Prostate gland (tissue), 2 donors: ENCODE data around the gene ZMAT2. TPM values are rescaled to one million over a fixed set of nuclear protein-coding genes. Genes with fewer than 3 reads are reported as not detected.
"Not testable (repeated sequence)": the region's sequence is repeated elsewhere in the genome, so short reads cannot be mapped to it uniquely, and the experiment has no call there.

Source experiments
- DNase-seq: peaks from one replicate; pipeline ENCODE4 v3.0.0-alpha.2; 2019; ENCODE audit warnings: low spot score
- H3K27ac ChIP-seq, 2 donors: fragments of 200-600 bp; sonication (generic); 2 replicates each; pipeline ENCODE4 v1.5.1; 2017 to 2019
- H3K27me3 ChIP-seq: fragments of 200-600 bp; sonication (generic); replicated peaks from 2 replicates; pipeline ENCODE4 v1.5.1; 2019; ENCODE audit not compliant: insufficient read depth
- H3K36me3 ChIP-seq, 2 donors: fragments of 200-600 bp; sonication (generic); 1 replicate in 1 of 2; 2 replicates in 1 of 2; pipeline versions ENCODE4 v1.5.1 to v1.8.1; 2017 to 2019
- H3K4me1 ChIP-seq: fragments of 200-600 bp; sonication (generic); replicated peaks from 2 replicates; pipeline ENCODE4 v1.5.1; 2019
- H3K4me3 ChIP-seq, 2 donors: fragments of 200-600 bp; sonication (generic); 2 replicates each; pipeline ENCODE4 v1.5.1; 2017 to 2019
- H3K9me3 ChIP-seq: fragments of 200-600 bp; sonication (generic); 2 replicates; pipeline ENCODE4 v1.5.1; 2017
- CTCF ChIP-seq, 4 experiments: fragments of 200-600 bp in 2 of 4; fragments of 450-650 bp in 2 of 4; sonication (generic) in 2 of 4; IDR thresholded peaks; 1 replicate in 3 of 4; 2 replicates in 1 of 4; pipeline ENCODE4 v1.5.1; 2016 to 2019; ENCODE audit warnings: antibody characterized with exemption in 4 of 4, mild to moderate bottlenecking in 2 of 4, moderate library complexity in 2 of 4
- POLR2A ChIP-seq: fragments of 450-650 bp; IDR thresholded peaks from one replicate; pipeline ENCODE4 v1.6.1; 2016; ENCODE audit warnings: antibody characterized with exemption, mild to moderate bottlenecking
- POLR2AphosphoS5 ChIP-seq: sonication (generic); formaldehyde crosslinking; IDR thresholded peaks from one replicate; pipeline ENCODE4 v1.6.1; 2017; ENCODE audit warnings: antibody characterized with exemption
- WGBS: methylation state at CpG from one replicate; pipeline ENCODE4 v1.1.5; 2018; 5-methylcytosine and 5-hydroxymethylcytosine counted together
- intact Hi-C: fragments of 100-400 bp; cut with DNase I; formaldehyde crosslinking; loops from one replicate; pipeline ENCODE4 v1.14.2; 2022
- total RNA-seq, 2 donors: library from RNA; depleted of rRNA; stranded (reverse); fragments of >200 nt; gene quantifications; one replicate each; pipeline ENCODE4 v1.1.0, GENCODE V29; 2016

ZMAT2 gene
- total RNA-seq, result 10 to 100 TPM; 26.0 to 36.8 TPM

GRCh38 chr5:140700177-140701144 is at the start of gene ZMAT2:
Gene ZMAT2 (plus strand): TSS chr5:140700447. CDS start chr5:140700461, 14 bp downstream.
- H3K27ac ChIP-seq, result peak within 1 kb of the TSS; percentile 36 to 65
- H3K36me3 ChIP-seq, result peaks cover 19 to 38% of the 10 kb centered on the region in 2 donors
- H3K4me3 ChIP-seq, result peak within 1 kb of the TSS; percentile 62 to 65
- under 1% methylated on average over 44 of the region's 44 CpGs for WGBS
- H3K27me3 ChIP-seq, result no peaks in the 10 kb centered on the region
- intact Hi-C loops, result no loop called here
- DNase-seq, result peak; percentile 96
- peaks cover 6% of the 10 kb centered on the region for H3K4me1 ChIP-seq
- no peaks in the 10 kb centered on the region for H3K9me3 ChIP-seq
- TF ChIP-seq CTCF (IDR thresholded peaks at IDR 0.05) (no peak), POLR2A (peak; percentile 55), POLR2AphosphoS5 (peak; percentile 100)

- intact Hi-C loops, result no loop called here
- no peak for TF ChIP-seq POLR2A
- no peak for TF ChIP-seq CTCF (IDR thresholded peaks at IDR 0.05)
- no peak for TF ChIP-seq POLR2AphosphoS5
- Histone ChIP-seq H3K4me1 (no peaks in the 10 kb centered on the region), H3K27me3 (no peaks in the 10 kb centered on the region), H3K4me3 (no peak overlapping the region), H3K9me3 (no peaks in the 10 kb centered on the region), H3K27ac (no peak overlapping the region), H3K36me3 (peaks cover 24 to 35% of the 10 kb centered on the region in 2 donors)
- no peak for DNase-seq
- WGBS, result 98% methylated on average over 17 of the region's 17 CpGs
Observed at GRCh38 chr5:140658870-140659269, 41.4 kb upstream of the ZMAT2 start.

GRCh38 chr5:140660371-140660770 is 39.9 kb upstream of the ZMAT2 start:
- 88% methylated on average over 6 of the region's 6 CpGs for WGBS
- H3K27me3 ChIP-seq, H3K4me3 ChIP-seq, H3K9me3 ChIP-seq, DNase-seq, intact Hi-C loops, H3K4me1 ChIP-seq, H3K27ac ChIP-seq: not testable (repeated sequence)
- peaks cover 22 to 30% of the 10 kb centered on the region in 2 donors for H3K36me3 ChIP-seq

- intact Hi-C loops, result no loop called here
- H3K4me3 ChIP-seq, result peak overlapping the region; percentile 72 to 74
- peaks cover 3% of the 10 kb centered on the region for H3K4me1 ChIP-seq
- H3K27me3 ChIP-seq, result no peaks in the 10 kb centered on the region
- peak; percentile 28 for DNase-seq
- 11% methylated on average over 18 of the region's 18 CpGs for WGBS
- H3K27ac ChIP-seq, result peak overlapping the region; percentile 91 to 92
- TF ChIP-seq POLR2A (no peak), POLR2AphosphoS5 (no peak), CTCF (IDR thresholded peaks at IDR 0.05) (no peak)
- no peaks in the 10 kb centered on the region for H3K9me3 ChIP-seq
- peaks cover 9 to 16% of the 10 kb centered on the region in 2 donors for H3K36me3 ChIP-seq
Observed at GRCh38 chr5:140664030-140664358, 36.3 kb upstream of the ZMAT2 start.

GRCh38 chr5:140664359-140665119 is 35.7 kb upstream of the ZMAT2 start, which contains the start of gene WDR55:
Gene WDR55 (plus strand): TSS chr5:140664904. CDS start chr5:140664913, 9 bp downstream.
- peak in 2 of 4 experiments; percentile 5 to 23 for TF ChIP-seq CTCF (IDR thresholded peaks at IDR 0.05)
- TF ChIP-seq POLR2A, result peak; percentile 84
- peak; percentile 97 for TF ChIP-seq POLR2AphosphoS5
- Histone ChIP-seq H3K4me3 (peak within 1 kb of the TSS; percentile 72 to 74), H3K9me3 (no peaks in the 10 kb centered on the region), H3K27ac (peak within 1 kb of the TSS; percentile 91 to 92), H3K27me3 (no peaks in the 10 kb centered on the region), H3K36me3 (peaks cover 4 to 16% of the 10 kb centered on the region in 2 donors), H3K4me1 (peaks cover 3% of the 10 kb centered on the region)
- DNase-seq, result peak; percentile 96
- under 1% methylated on average over 36 of the region's 54 CpGs for WGBS
- intact Hi-C loops, result no loop called here

GRCh38 chr5:140671035-140671434 is 29.2 kb upstream of the ZMAT2 start:
- H3K4me3 ChIP-seq, DNase-seq, H3K4me1 ChIP-seq, intact Hi-C loops, H3K9me3 ChIP-seq, H3K27ac ChIP-seq, H3K27me3 ChIP-seq: not testable (repeated sequence)
- 97% methylated on average over 3 of the region's 4 CpGs for WGBS
- peaks cover 4 to 13% of the 10 kb centered on the region in 2 donors for H3K36me3 ChIP-seq
